Measurements from ENCODE around the gene TEAD4. TPM values are rescaled to one million over a fixed set of nuclear protein-coding genes. Genes with fewer than 3 reads are reported as not detected.
A peak's percentile ranks its signal among the peaks of the same experiment; 100 is the strongest.

The TEAD4 gene
- total RNA-seq, 1 experiment from 2014 or later, result 127 TPM

DNA sequence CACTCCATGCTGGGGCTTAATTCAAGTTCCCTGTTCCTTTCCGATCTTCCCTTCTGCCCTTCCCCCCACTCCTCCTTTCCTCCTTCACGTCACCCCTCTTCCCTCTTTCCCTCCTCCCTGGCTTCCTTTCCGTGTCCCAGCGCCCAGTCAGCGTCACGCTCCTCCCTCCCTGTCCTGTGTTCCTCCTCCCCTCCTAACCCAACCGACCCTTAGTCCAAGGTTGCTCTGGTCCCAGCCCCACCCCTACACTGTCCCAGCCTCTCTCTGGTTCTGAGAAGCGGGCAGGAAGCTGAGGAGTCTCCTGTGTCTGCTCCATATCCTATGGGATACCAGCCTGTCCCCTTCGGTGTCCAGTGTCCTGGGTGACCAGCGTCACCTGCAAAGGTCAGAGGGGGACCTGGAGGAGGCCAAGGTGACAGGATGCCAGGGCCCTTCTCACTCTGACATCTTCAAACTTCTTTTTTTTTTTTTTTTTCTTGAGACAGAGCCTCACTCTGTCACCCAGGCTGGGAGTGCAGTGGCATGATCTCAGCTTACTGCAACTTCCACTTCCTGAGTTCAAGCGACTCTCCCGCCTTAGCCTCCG lies 61.7 kb downstream of the TEAD4 start:
- Histone ChIP-seq H3K9me3 (ENCODE audit: control insufficient read depth, low read depth, low read length) (no peaks in the 10 kb centered on the region), H3K4me2 (ENCODE audit: insufficient read depth, insufficient read length, low read length) (no peak overlapping the region), H2BK20ac (ENCODE audit: low read depth, low read length, poor library complexity, severe bottlenecking) (no peak overlapping the region), H2BK12ac (ENCODE audit: insufficient read length, low read depth, low read length) (no peak overlapping the region), H2AFZ (ENCODE audit: low read length) (no peak overlapping the region), H3K79me1 (ENCODE audit: insufficient read depth, low read depth, low read length, poor library complexity, severe bottlenecking) (no peaks in the 10 kb centered on the region), H2AK5ac (ENCODE audit: insufficient read length, low read length) (no peak overlapping the region), H2BK120ac (ENCODE audit: low read depth, low read length, poor library complexity, severe bottlenecking) (no peak overlapping the region), H3K18ac (ENCODE audit: insufficient read length, low read depth, low read length) (no peak overlapping the region), H3K23me2 (ENCODE audit: insufficient read length, low read depth, low read length, poor library complexity, severe bottlenecking) (no peaks in the 10 kb centered on the region), H3K9ac (ENCODE audit: extremely low read depth, insufficient read length, low read length) (no peak overlapping the region), H2BK5ac (ENCODE audit: insufficient read length, low read length) (no peak overlapping the region), H3K4me1 (ENCODE audit: insufficient read depth, low read length) (no peaks in the 10 kb centered on the region), H4K8ac (replicated peaks; ENCODE audit: insufficient read length, low read depth, low read length) (no peak overlapping the region), H3K56ac (ENCODE audit: insufficient read length, low read depth, low read length) (no peak overlapping the region), H4K20me1 (ENCODE audit: control insufficient read depth, insufficient read depth, insufficient read length) (no peaks in the 10 kb centered on the region), H3K23ac (ENCODE audit: insufficient read length, low read depth, low read length) (no peak overlapping the region), H2BK15ac (ENCODE audit: low read depth, low read length) (no peak overlapping the region), H3K27me3 (ENCODE audit: insufficient read depth, low read length) (no peaks in the 10 kb centered on the region), H3K14ac (ENCODE audit: insufficient read depth, low read length) (no peak overlapping the region), H3K27ac (ENCODE audit: insufficient read length, low read depth, low read length) (no peak overlapping the region), H3K4ac (ENCODE audit: low read depth, low read length) (no peak overlapping the region), H3K79me2 (ENCODE audit: insufficient read depth, low read length) (no peaks in the 10 kb centered on the region), H3T11ph (ENCODE audit: low read length) (no peak overlapping the region), H4K5ac (ENCODE audit: insufficient read length, low read depth, low read length) (no peak overlapping the region), H4K91ac (ENCODE audit: insufficient read length, low read depth, low read length) (no peak overlapping the region)
- TF ChIP-seq, protein P1, sequence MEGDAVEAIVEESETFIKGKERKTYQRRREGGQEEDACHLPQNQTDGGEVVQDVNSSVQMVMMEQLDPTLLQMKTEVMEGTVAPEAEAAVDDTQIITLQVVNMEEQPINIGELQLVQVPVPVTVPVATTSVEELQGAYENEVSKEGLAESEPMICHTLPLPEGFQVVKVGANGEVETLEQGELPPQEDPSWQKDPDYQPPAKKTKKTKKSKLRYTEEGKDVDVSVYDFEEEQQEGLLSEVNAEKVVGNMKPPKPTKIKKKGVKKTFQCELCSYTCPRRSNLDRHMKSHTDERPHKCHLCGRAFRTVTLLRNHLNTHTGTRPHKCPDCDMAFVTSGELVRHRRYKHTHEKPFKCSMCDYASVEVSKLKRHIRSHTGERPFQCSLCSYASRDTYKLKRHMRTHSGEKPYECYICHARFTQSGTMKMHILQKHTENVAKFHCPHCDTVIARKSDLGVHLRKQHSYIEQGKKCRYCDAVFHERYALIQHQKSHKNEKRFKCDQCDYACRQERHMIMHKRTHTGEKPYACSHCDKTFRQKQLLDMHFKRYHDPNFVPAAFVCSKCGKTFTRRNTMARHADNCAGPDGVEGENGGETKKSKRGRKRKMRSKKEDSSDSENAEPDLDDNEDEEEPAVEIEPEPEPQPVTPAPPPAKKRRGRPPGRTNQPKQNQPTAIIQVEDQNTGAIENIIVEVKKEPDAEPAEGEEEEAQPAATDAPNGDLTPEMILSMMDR (conservative IDR thresholded peaks at IDR 0.05), result no peak
- no peak overlapping the region for H3K4me3 Mint-ChIP-seq
- no CpG with 5 or more reads among the region's 13 CpGs for WGBS (ENCODE audit: extremely low coverage, insufficient read length, low lambda C conversion rate)
- peaks cover 42 to 89% (median 59%) of the 10 kb centered on the region in 3 experiments; a peak in 6 of 7 replicates for H3K36me3 Mint-ChIP-seq (ENCODE audit: insufficient read depth in 1 of 3, low read depth in 3 of 3)
- H3K27ac Mint-ChIP-seq, result peak overlapping the region; percentile 19 to 71 (median 25); a peak in 4 of 7 replicates
- H3K9me3 Mint-ChIP-seq, result no peaks in the 10 kb centered on the region
- no peak for DNase-seq
- H3K27me3 Mint-ChIP-seq (ENCODE audit: low read depth), result no peaks in the 10 kb centered on the region
- H3K4me1 Mint-ChIP-seq, result 0 out of 4 replicates have a peak, but pooled peaks cover 0 to 4% of the 10 kb centered on the region in 2 experiments
